Sigmoid colon (tissue), 7 donors: ENCODE measurements around the gene GLIS2. TPM values are rescaled to one million over a fixed set of nuclear protein-coding genes. Genes with fewer than 3 reads are reported as not detected.

Source experiments
- DNase-seq: peaks from one replicate; pipeline ENCODE4 v3.0.0-alpha.2; 2019
- H3K27ac ChIP-seq, 4 donors: fragments of 200-600 bp; sonication (generic); one replicate each; pipeline ENCODE4 v1.5.1; 2016 to 2019; ENCODE audit warnings: mild to moderate bottlenecking in 1 of 4
- H3K27me3 ChIP-seq, 3 donors: fragments of 200-600 bp; sonication (generic); one replicate each; pipeline ENCODE4 v1.5.1; 2019; ENCODE audit warnings: mild to moderate bottlenecking in 1 of 3
- H3K36me3 ChIP-seq, 4 donors: fragments of 200-600 bp; sonication (generic); one replicate each; pipeline ENCODE4 v1.5.1; 2016 to 2019
- H3K4me1 ChIP-seq, 4 donors: fragments of 200-600 bp; sonication (generic); one replicate each; pipeline ENCODE4 v1.5.1; 2017 to 2019
- H3K4me3 ChIP-seq, 4 donors: fragments of 200-600 bp; sonication (generic); one replicate each; pipeline ENCODE4 v1.5.1; 2017 to 2019; ENCODE audit warnings: mild to moderate bottlenecking in 2 of 4, moderate library complexity in 1 of 4
- H3K9me3 ChIP-seq, 4 donors: fragments of 200-600 bp in 3 of 4; sonication (generic) in 3 of 4; one replicate each; pipeline versions ENCODE4 v1.5.1 to v1.6.1; 2013 to 2019
- EP300 ChIP-seq, 4 donors: sonication (generic); formaldehyde crosslinking; IDR thresholded peaks; one replicate each; pipeline ENCODE4 v1.6.1; 2017; ENCODE audit warnings: antibody characterized with exemption in 4 of 4
- POLR2A ChIP-seq, 2 donors: fragments of 450-650 bp; IDR thresholded peaks; one replicate each; pipeline ENCODE4 v1.6.1; 2016; ENCODE audit warnings: antibody characterized with exemption in 2 of 2, mild to moderate bottlenecking in 2 of 2, moderate library complexity in 2 of 2
- POLR2AphosphoS5 ChIP-seq, 4 donors: sonication (generic); formaldehyde crosslinking; IDR thresholded peaks; one replicate each; pipeline ENCODE4 v1.6.1; 2017; ENCODE audit warnings: antibody characterized with exemption in 4 of 4
- WGBS, 2 donors: extraction: QIAGEN DNeasy Blood & Tissue Kit; methylation state at CpG; one replicate each; pipeline ENCODE4 v1.1.7; 2013; 5-methylcytosine and 5-hydroxymethylcytosine counted together
- intact Hi-C: fragments of 100-400 bp; cut with DNase I; formaldehyde crosslinking; loops from one replicate; pipeline ENCODE4 v1.15.1; 2023
- polyA plus RNA-seq, 3 donors: library from polyadenylated mRNA; stranded (reverse); fragments of 200-250 nt; gene quantifications; one replicate each; pipeline ENCODE4 v1.2.3, GENCODE V29; 2013
- total RNA-seq, 4 donors: library from RNA; depleted of rRNA; stranded (reverse); fragments of >200 nt; gene quantifications; one replicate each; pipeline ENCODE4 v1.1.0, GENCODE V29; 2016
- TF ChIP-seq, protein P1 (sequence below), 4 experiments: fragments of 450-650 bp in 3 of 4; fragments of 200-600 bp in 1 of 4; IDR thresholded peaks; one replicate each; pipeline ENCODE4 v1.5.1; 2016 to 2019; ENCODE audit warnings: antibody characterized with exemption in 4 of 4, mild to moderate bottlenecking in 3 of 4, moderate library complexity in 2 of 4
- donor health status: healthy with polysubstance abuse.
- donor health status: Bipolar disorder and iron deficiency.
- donor health status: healthy.

Gene GLIS2
- total and polyA plus RNA-seq, 7 donors = 0.69 to 11.9 (median 5.4) TPM

DNA sequence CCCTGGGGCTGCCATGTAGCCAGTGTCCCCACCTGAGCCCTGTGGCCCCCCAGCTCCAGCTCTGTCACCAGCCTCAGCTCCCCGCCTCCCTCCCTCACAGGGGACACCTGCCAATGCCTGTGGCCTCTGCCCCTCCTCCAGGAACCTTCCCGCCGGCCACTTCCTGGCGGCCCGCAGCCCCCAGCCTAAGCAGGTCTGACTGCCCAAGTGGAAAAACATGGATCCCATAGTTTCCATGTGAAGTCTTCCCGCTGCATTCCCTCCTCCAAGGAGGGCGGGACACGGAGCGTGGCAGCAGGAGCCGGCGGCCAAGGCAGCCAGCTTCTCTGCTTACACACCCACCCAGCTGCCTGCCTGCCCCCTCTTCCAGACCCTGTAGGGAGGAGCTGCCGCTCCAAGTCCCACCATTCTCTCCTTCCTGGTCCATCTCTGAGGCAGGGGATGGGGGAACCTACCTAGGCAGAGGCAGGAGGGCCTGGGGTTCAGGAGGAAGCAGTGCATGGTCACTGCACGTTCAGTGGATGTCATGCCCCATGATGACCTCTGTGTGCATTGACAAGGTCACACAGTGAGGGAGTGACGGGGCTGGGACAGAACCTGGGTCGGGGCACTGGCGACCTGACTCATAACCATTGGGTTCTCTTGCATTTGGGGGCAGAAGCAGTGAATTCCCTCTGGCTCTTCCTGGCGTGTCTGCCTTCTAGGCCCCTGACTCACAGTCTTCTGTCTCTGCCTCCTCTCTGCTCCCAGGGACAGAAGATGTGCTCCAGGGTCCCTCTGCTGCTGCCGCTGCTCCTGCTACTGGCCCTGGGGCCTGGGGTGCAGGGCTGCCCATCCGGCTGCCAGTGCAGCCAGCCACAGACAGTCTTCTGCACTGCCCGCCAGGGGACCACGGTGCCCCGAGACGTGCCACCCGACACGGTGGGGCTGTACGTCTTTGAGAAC, 64.5 kb downstream of the GLIS2 start:
- no peak for DNase-seq
- 88 to 92% methylated on average over 26 of the region's 26 CpGs for WGBS, 2 donors
- Histone ChIP-seq H3K27me3 (no peaks in the 10 kb centered on the region), H3K9me3 (no peaks in the 10 kb centered on the region), H3K4me1 (peaks cover 0 to 52% (median 44%) of the 10 kb centered on the region in 4 donors), H3K36me3 (peaks cover 5 to 31% (median 13%) of the 10 kb centered on the region in 4 donors), H3K4me3 (no peak overlapping the region), H3K27ac (peak overlapping the region in 3 of 4 donors; percentile 23 to 52 (median 45))
- intact Hi-C loops = no loop called here
- TF ChIP-seq EP300 (IDR thresholded peaks at IDR 0.05) = no peak
- TF ChIP-seq, protein P1, sequence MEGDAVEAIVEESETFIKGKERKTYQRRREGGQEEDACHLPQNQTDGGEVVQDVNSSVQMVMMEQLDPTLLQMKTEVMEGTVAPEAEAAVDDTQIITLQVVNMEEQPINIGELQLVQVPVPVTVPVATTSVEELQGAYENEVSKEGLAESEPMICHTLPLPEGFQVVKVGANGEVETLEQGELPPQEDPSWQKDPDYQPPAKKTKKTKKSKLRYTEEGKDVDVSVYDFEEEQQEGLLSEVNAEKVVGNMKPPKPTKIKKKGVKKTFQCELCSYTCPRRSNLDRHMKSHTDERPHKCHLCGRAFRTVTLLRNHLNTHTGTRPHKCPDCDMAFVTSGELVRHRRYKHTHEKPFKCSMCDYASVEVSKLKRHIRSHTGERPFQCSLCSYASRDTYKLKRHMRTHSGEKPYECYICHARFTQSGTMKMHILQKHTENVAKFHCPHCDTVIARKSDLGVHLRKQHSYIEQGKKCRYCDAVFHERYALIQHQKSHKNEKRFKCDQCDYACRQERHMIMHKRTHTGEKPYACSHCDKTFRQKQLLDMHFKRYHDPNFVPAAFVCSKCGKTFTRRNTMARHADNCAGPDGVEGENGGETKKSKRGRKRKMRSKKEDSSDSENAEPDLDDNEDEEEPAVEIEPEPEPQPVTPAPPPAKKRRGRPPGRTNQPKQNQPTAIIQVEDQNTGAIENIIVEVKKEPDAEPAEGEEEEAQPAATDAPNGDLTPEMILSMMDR (IDR thresholded peaks at IDR 0.05) = no peak

DNA sequence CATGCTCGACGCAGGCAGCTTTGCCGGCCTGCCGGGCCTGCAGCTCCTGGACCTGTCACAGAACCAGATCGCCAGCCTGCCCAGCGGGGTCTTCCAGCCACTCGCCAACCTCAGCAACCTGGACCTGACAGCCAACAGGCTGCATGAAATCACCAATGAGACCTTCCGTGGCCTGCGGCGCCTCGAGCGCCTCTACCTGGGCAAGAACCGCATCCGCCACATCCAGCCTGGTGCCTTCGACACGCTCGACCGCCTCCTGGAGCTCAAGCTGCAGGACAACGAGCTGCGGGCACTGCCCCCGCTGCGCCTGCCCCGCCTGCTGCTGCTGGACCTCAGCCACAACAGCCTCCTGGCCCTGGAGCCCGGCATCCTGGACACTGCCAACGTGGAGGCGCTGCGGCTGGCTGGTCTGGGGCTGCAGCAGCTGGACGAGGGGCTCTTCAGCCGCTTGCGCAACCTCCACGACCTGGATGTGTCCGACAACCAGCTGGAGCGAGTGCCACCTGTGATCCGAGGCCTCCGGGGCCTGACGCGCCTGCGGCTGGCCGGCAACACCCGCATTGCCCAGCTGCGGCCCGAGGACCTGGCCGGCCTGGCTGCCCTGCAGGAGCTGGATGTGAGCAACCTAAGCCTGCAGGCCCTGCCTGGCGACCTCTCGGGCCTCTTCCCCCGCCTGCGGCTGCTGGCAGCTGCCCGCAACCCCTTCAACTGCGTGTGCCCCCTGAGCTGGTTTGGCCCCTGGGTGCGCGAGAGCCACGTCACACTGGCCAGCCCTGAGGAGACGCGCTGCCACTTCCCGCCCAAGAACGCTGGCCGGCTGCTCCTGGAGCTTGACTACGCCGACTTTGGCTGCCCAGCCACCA, 65.4 kb downstream of the GLIS2 start:
- Histone ChIP-seq H3K36me3 (peaks cover 5 to 31% (median 13%) of the 10 kb centered on the region in 4 donors), H3K4me1 (peaks cover 0 to 46% (median 35%) of the 10 kb centered on the region in 4 donors), H3K4me3 (no peak overlapping the region), H3K27me3 (no peaks in the 10 kb centered on the region), H3K27ac (peak overlapping the region in 1 of 4 donors; percentile 45), H3K9me3 (no peaks in the 10 kb centered on the region)
- intact Hi-C loops = no loop called here
- TF ChIP-seq POLR2A (IDR thresholded peaks at IDR 0.05) = no peak
- TF ChIP-seq, protein P1 (IDR thresholded peaks at IDR 0.05) = no peak
- TF ChIP-seq POLR2AphosphoS5 (IDR thresholded peaks at IDR 0.05) = no peak
- no peak for TF ChIP-seq EP300 (IDR thresholded peaks at IDR 0.05)
- 95% methylated on average over 59 of the region's 59 CpGs for WGBS, 2 donors
- DNase-seq = no peak

DNA sequence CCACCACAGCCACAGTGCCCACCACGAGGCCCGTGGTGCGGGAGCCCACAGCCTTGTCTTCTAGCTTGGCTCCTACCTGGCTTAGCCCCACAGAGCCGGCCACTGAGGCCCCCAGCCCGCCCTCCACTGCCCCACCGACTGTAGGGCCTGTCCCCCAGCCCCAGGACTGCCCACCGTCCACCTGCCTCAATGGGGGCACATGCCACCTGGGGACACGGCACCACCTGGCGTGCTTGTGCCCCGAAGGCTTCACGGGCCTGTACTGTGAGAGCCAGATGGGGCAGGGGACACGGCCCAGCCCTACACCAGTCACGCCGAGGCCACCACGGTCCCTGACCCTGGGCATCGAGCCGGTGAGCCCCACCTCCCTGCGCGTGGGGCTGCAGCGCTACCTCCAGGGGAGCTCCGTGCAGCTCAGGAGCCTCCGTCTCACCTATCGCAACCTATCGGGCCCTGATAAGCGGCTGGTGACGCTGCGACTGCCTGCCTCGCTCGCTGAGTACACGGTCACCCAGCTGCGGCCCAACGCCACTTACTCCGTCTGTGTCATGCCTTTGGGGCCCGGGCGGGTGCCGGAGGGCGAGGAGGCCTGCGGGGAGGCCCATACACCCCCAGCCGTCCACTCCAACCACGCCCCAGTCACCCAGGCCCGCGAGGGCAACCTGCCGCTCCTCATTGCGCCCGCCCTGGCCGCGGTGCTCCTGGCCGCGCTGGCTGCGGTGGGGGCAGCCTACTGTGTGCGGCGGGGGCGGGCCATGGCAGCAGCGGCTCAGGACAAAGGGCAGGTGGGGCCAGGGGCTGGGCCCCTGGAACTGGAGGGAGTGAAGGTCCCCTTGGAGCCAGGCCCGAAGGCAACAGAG, 66.3 kb downstream of the GLIS2 start:
- H3K27me3 ChIP-seq = no peaks in the 10 kb centered on the region
- peaks cover 0 to 42% (median 26%) of the 10 kb centered on the region in 4 donors for H3K4me1 ChIP-seq
- DNase-seq = no peak
- intact Hi-C loops = no loop called here
- H3K9me3 ChIP-seq = no peaks in the 10 kb centered on the region
- TF ChIP-seq, protein P1 (IDR thresholded peaks at IDR 0.05) = no peak
- TF ChIP-seq POLR2A (IDR thresholded peaks at IDR 0.05) (no peak), POLR2AphosphoS5 (IDR thresholded peaks at IDR 0.05) (no peak), EP300 (IDR thresholded peaks at IDR 0.05) (no peak)
- WGBS, 2 donors = 95% methylated on average over 55 of the region's 55 CpGs
- no peak overlapping the region for H3K4me3 ChIP-seq
- H3K27ac ChIP-seq = no peak overlapping the region
- peaks cover 5 to 32% (median 13%) of the 10 kb centered on the region in 4 donors for H3K36me3 ChIP-seq

DNA sequence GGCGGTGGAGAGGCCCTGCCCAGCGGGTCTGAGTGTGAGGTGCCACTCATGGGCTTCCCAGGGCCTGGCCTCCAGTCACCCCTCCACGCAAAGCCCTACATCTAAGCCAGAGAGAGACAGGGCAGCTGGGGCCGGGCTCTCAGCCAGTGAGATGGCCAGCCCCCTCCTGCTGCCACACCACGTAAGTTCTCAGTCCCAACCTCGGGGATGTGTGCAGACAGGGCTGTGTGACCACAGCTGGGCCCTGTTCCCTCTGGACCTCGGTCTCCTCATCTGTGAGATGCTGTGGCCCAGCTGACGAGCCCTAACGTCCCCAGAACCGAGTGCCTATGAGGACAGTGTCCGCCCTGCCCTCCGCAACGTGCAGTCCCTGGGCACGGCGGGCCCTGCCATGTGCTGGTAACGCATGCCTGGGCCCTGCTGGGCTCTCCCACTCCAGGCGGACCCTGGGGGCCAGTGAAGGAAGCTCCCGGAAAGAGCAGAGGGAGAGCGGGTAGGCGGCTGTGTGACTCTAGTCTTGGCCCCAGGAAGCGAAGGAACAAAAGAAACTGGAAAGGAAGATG, 67.0 kb downstream of the GLIS2 start:
- WGBS, 2 donors = 92 to 93% methylated on average over 21 of the region's 21 CpGs
- Histone ChIP-seq H3K27me3 (no peaks in the 10 kb centered on the region), H3K36me3 (peaks cover 5 to 39% (median 15%) of the 10 kb centered on the region in 4 donors), H3K27ac (no peak overlapping the region), H3K4me1 (peaks cover 0 to 40% (median 19%) of the 10 kb centered on the region in 4 donors), H3K9me3 (no peaks in the 10 kb centered on the region), H3K4me3 (no peak overlapping the region)
- no peak for TF ChIP-seq POLR2A (IDR thresholded peaks at IDR 0.05)
- TF ChIP-seq EP300 (IDR thresholded peaks at IDR 0.05) = no peak
- TF ChIP-seq, protein P1 (IDR thresholded peaks at IDR 0.05) = no peak
- TF ChIP-seq POLR2AphosphoS5 (IDR thresholded peaks at IDR 0.05) = no peak
- intact Hi-C loops = no loop called here
- DNase-seq = no peak
